Breast epithelium (tissue), 4 donors: ENCODE data around the gene CD28. TPM values are rescaled to one million over a fixed set of nuclear protein-coding genes. Genes with fewer than 3 reads are reported as not detected.

ENCODE experiments used
- DNase-seq, 2 donors: peaks; one replicate each; pipeline ENCODE4 v3.0.0-alpha.2; 2019; ENCODE audit warnings: low spot score in 2 of 2
- H3K27ac ChIP-seq, 2 donors: fragments of 200-600 bp; sonication (generic) in 1 of 2; one replicate each; pipeline ENCODE4 v1.5.1; 2016 to 2019; ENCODE audit warnings: mild to moderate bottlenecking in 1 of 2
- H3K27me3 ChIP-seq, 2 donors: fragments of 200-600 bp; sonication (generic) in 1 of 2; one replicate each; pipeline versions ENCODE4 v1.5.1 to v1.6.0; 2017 to 2019; ENCODE audit warnings: control low read depth in 1 of 2, mild to moderate bottlenecking in 1 of 2
- H3K36me3 ChIP-seq: fragments of 200-600 bp; one replicate; pipeline ENCODE4 v1.5.1; 2019
- H3K4me1 ChIP-seq, 2 donors: fragments of 200-600 bp; sonication (generic); one replicate each; pipeline ENCODE4 v1.5.1; 2016 to 2019; ENCODE audit warnings: control low read depth in 1 of 2
- H3K4me3 ChIP-seq, 3 donors: fragments of 200-600 bp; sonication (generic); 1 replicate in 2 of 3; 2 replicates in 1 of 3; pipeline ENCODE4 v1.5.1; 2016 to 2019; ENCODE audit warnings: mild to moderate bottlenecking in 3 of 3, moderate library complexity in 2 of 3
- H3K9me3 ChIP-seq, 2 donors: fragments of 200-600 bp; sonication (generic) in 1 of 2; one replicate each; pipeline ENCODE4 v1.5.1; 2016 to 2019; ENCODE audit warnings: control low read depth in 1 of 2
- CTCF ChIP-seq, 3 donors: fragments of 450-650 bp; IDR thresholded peaks; one replicate each; pipeline ENCODE4 v1.5.1; 2016 to 2017; ENCODE audit warnings: antibody characterized with exemption in 3 of 3, mild to moderate bottlenecking in 3 of 3, moderate library complexity in 3 of 3
- POLR2A ChIP-seq: fragments of 450-650 bp; IDR thresholded peaks from one replicate; pipeline ENCODE4 v1.6.1; 2016; ENCODE audit warnings: antibody characterized with exemption, mild to moderate bottlenecking, moderate library complexity
- POLR2AphosphoS5 ChIP-seq, 3 donors: sonication (generic); formaldehyde crosslinking; IDR thresholded peaks; one replicate each; pipeline ENCODE4 v1.6.1; 2017; ENCODE audit warnings: antibody characterized with exemption in 3 of 3
- intact Hi-C: fragments of 100-400 bp; cut with DNase I; formaldehyde crosslinking; loops from one replicate; pipeline ENCODE4 v1.15.1; 2023; ENCODE audit warnings: low total_unique reads
- total RNA-seq, 3 donors: library from RNA; depleted of rRNA; stranded (reverse); fragments of >200 nt; gene quantifications; one replicate each; pipeline ENCODE4 v1.1.0, GENCODE V29; 2016

The CD28 gene
- total RNA-seq, 3 donors from 2014 or later: 2.2 to 4.2 (median 2.9) TPM

GRCh38 chr2:203662951-203663350, 43.5 kb upstream of the CD28 start:
- Histone ChIP-seq H3K9me3 (no peaks in the 10 kb centered on the region), H3K4me1 (no peaks in the 10 kb centered on the region), H3K4me3 (no peak overlapping the region), H3K27me3 (no peaks in the 10 kb centered on the region), H3K36me3 (no peaks in the 10 kb centered on the region), H3K27ac (no peak overlapping the region)
- TF ChIP-seq POLR2A: no peak
- no peak for TF ChIP-seq POLR2AphosphoS5 (IDR thresholded peaks at IDR 0.05)
- TF ChIP-seq CTCF (IDR thresholded peaks at IDR 0.05): no peak
- no peak for DNase-seq
- intact Hi-C loops: no loop called here

- no peaks in the 10 kb centered on the region for H3K36me3 ChIP-seq
- no peak for TF ChIP-seq POLR2A
- no peak for TF ChIP-seq CTCF (IDR thresholded peaks at IDR 0.05)
- TF ChIP-seq POLR2AphosphoS5 (IDR thresholded peaks at IDR 0.05): no peak
- DNase-seq: no peak
- H3K4me3 ChIP-seq: no peak overlapping the region
- H3K9me3 ChIP-seq: no peaks in the 10 kb centered on the region
- H3K27ac ChIP-seq: no peak overlapping the region
- intact Hi-C loops: no loop called here
- H3K27me3 ChIP-seq: no peaks in the 10 kb centered on the region
- H3K4me1 ChIP-seq: no peaks in the 10 kb centered on the region
These were observed 42.2 kb upstream of the CD28 start for GRCh38 chr2:203664029-203664755.

GRCh38 chr2:203667838-203668237, 38.6 kb upstream of the CD28 start:
- no peak overlapping the region for H3K4me3 ChIP-seq
- TF ChIP-seq POLR2A (no peak), CTCF (IDR thresholded peaks at IDR 0.05) (no peak), POLR2AphosphoS5 (IDR thresholded peaks at IDR 0.05) (no peak)
- no peaks in the 10 kb centered on the region for H3K4me1 ChIP-seq
- no peak for DNase-seq
- H3K27me3 ChIP-seq: no peaks in the 10 kb centered on the region
- intact Hi-C loops: no loop called here
- H3K27ac ChIP-seq: no peak overlapping the region
- no peaks in the 10 kb centered on the region for H3K9me3 ChIP-seq
- no peaks in the 10 kb centered on the region for H3K36me3 ChIP-seq

- Histone ChIP-seq H3K9me3 (no peaks in the 10 kb centered on the region), H3K27me3 (no peaks in the 10 kb centered on the region), H3K4me1 (no peaks in the 10 kb centered on the region), H3K4me3 (no peak overlapping the region), H3K36me3 (no peaks in the 10 kb centered on the region), H3K27ac (no peak overlapping the region)
- no peak for DNase-seq
- TF ChIP-seq POLR2A (no peak), POLR2AphosphoS5 (IDR thresholded peaks at IDR 0.05) (no peak), CTCF (IDR thresholded peaks at IDR 0.05) (no peak)
- intact Hi-C loops: no loop called here
These were observed 36.6 kb upstream of the CD28 start for GRCh38 chr2:203669820-203670219.

GRCh38 chr2:203670939-203671338, 35.5 kb upstream of the CD28 start:
- Histone ChIP-seq H3K4me3 (no peak overlapping the region), H3K4me1 (no peaks in the 10 kb centered on the region), H3K36me3 (no peaks in the 10 kb centered on the region), H3K9me3 (no peaks in the 10 kb centered on the region), H3K27me3 (no peaks in the 10 kb centered on the region), H3K27ac (no peak overlapping the region)
- no peak for DNase-seq
- intact Hi-C loops: no loop called here
- TF ChIP-seq POLR2A (no peak), CTCF (IDR thresholded peaks at IDR 0.05) (no peak), POLR2AphosphoS5 (IDR thresholded peaks at IDR 0.05) (no peak)
